Peyer's patch (tissue), 4 donors: Measurements from ENCODE around the gene PTPN2.

ENCODE experiments used
- CTCF ChIP-seq, 6 experiments: fragments of 450-650 bp in 4 of 6; fragments of 200-600 bp in 2 of 6; sonication (generic) in 1 of 6; IDR thresholded peaks; one replicate each; pipeline ENCODE4 v1.5.1; 2017 to 2019; ENCODE audit warnings: antibody characterized with exemption in 6 of 6, mild to moderate bottlenecking in 3 of 6, moderate library complexity in 1 of 6
- POLR2A ChIP-seq, 2 donors: fragments of 450-650 bp; IDR thresholded peaks; one replicate each; pipeline ENCODE4 v1.5.1; 2017; ENCODE audit warnings: antibody characterized with exemption in 2 of 2, mild to moderate bottlenecking in 2 of 2, moderate library complexity in 2 of 2

- TF ChIP-seq CTCF (IDR thresholded peaks at IDR 0.05) (no peak), POLR2A (IDR thresholded peaks at IDR 0.05) (no peak)
Measured at GRCh38 chr18:12779456-12779855, 104.6 kb downstream of the PTPN2 start.
